Osteocyte (in vitro differentiated cells): ENCODE data around the gene RNF135. TPM values are rescaled to one million over a fixed set of nuclear protein-coding genes. Genes with fewer than 3 reads are reported as not detected.
A peak's percentile ranks its signal among the peaks of the same experiment; 100 is the strongest.

Source experiments
- DNase-seq: peaks from one replicate; pipeline ENCODE4 v3.0.0; 2021; ENCODE audit warnings: mixed read lengths; ENCODE audit not compliant: unreplicated experiment; ENCODE audit errors: extremely low spot score
- H3K27ac Mint-ChIP-seq: one replicate; pipeline ENCODE4 v1.8.0; 2021; ENCODE audit warnings: mild to moderate bottlenecking, mixed read lengths; ENCODE audit not compliant: unreplicated experiment
- H3K27me3 Mint-ChIP-seq: one replicate; pipeline ENCODE4 v1.8.0; 2021; ENCODE audit warnings: mixed read lengths; ENCODE audit not compliant: unreplicated experiment
- H3K36me3 Mint-ChIP-seq: one replicate; pipeline ENCODE4 v1.8.0; 2021; ENCODE audit warnings: mixed read lengths; ENCODE audit not compliant: unreplicated experiment
- H3K4me1 Mint-ChIP-seq: one replicate; pipeline ENCODE4 v1.8.0; 2021; ENCODE audit warnings: mixed read lengths; ENCODE audit not compliant: unreplicated experiment
- H3K4me3 Mint-ChIP-seq: one replicate; pipeline ENCODE4 v1.8.0; 2021; ENCODE audit warnings: mild to moderate bottlenecking, moderate library complexity, mixed read lengths; ENCODE audit not compliant: unreplicated experiment
- H3K9me3 Mint-ChIP-seq: one replicate; pipeline ENCODE4 v1.8.0; 2021; ENCODE audit warnings: mixed read lengths; ENCODE audit not compliant: unreplicated experiment
- total RNA-seq: library from RNA; stranded (reverse); gene quantifications from 2 replicates; pipeline ENCODE4 v1.2.1, GENCODE V29; 2021
- TF ChIP-seq, protein P1 (sequence below): fragments of 200-600 bp; sonication (generic); IDR thresholded peaks from 2 replicates; pipeline ENCODE4 v1.5.0; 2021; ENCODE audit warnings: antibody characterized with exemption, mild to moderate bottlenecking, moderate library complexity

Gene RNF135
- total RNA-seq, 1 donor from 2014 or later: 16.1 TPM

DNA sequence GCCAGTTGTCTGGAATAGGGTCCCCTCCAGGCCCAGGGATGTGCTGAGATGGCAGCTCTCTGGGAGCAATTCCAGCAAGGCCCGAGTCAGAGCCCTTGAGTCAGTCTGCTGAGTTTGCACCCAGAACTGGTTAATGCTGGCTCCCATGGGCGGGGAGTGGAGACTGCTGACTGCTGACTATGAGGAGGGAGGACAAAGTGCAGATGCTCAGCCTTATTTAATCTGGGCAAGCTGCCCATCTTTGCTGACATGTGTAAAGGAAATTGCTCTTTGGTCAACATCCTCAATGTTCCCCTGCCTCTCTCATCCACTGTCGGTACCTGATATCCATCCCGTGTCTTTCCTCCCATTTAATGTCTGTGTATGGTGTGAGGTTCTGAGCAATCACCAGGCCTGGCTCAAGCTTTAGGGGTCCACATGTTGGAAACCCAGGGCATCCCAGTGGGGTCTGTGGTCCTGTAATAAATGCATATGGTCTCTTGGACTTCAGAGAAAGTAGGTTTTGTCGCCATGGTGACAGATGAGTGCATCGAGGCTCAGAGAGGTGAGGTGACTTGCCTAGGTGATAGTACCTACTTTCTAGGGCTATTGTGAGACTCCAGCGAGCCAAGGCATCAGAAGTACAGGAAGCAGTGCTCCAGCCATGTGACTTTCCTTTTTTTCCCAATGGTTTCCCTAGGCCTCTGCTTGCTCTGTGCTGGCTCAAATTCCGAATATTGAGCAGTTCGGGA is 20.0 kb upstream of the RNF135 start:
- DNase-seq: no peak
- peaks cover 5% of the 10 kb centered on the region for H3K4me1 Mint-ChIP-seq
- H3K27ac Mint-ChIP-seq: no peak overlapping the region
- TF ChIP-seq, protein P1, sequence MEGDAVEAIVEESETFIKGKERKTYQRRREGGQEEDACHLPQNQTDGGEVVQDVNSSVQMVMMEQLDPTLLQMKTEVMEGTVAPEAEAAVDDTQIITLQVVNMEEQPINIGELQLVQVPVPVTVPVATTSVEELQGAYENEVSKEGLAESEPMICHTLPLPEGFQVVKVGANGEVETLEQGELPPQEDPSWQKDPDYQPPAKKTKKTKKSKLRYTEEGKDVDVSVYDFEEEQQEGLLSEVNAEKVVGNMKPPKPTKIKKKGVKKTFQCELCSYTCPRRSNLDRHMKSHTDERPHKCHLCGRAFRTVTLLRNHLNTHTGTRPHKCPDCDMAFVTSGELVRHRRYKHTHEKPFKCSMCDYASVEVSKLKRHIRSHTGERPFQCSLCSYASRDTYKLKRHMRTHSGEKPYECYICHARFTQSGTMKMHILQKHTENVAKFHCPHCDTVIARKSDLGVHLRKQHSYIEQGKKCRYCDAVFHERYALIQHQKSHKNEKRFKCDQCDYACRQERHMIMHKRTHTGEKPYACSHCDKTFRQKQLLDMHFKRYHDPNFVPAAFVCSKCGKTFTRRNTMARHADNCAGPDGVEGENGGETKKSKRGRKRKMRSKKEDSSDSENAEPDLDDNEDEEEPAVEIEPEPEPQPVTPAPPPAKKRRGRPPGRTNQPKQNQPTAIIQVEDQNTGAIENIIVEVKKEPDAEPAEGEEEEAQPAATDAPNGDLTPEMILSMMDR: no peak
- H3K4me3 Mint-ChIP-seq: no peak overlapping the region
- H3K9me3 Mint-ChIP-seq: no peaks in the 10 kb centered on the region
- H3K36me3 Mint-ChIP-seq: no peaks in the 10 kb centered on the region
- H3K27me3 Mint-ChIP-seq: no peaks in the 10 kb centered on the region

DNA sequence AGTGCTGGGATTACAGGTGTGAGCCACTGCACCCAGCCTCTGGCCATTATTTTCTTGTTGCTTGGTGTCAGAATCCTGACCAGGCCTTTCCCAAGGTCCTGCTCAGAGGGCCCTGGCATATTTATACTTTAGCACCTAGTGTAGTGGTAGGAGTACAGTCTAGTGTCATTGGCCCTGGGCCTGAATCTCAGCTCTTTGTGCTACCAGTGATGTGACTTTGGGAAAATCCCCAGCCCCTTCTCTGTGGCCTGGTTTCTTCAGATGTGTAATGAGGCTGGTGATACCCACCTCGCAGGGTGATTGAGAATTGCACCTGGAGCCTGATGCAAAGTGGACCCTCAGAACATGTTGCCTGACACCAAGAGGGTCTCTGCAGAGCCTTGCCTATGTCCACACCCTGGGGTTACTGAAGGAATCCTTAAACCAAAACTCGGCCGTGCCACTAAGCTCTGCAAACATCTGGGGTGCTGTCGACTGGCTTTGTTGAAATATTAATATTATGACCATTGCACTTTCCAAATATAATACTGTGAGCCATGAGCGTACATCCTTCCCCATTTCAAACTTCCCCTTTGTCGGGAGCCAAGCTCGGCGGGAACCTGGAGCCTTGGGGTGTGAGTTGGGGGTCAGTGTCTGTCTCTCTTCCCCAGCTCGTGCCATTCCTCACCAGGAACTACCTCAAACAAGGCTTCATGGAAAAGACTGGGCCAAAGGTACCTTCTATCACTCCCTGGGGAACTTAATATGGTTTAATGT is 18.0 kb upstream of the RNF135 start:
- H3K27me3 Mint-ChIP-seq: no peaks in the 10 kb centered on the region
- H3K27ac Mint-ChIP-seq: no peak overlapping the region
- H3K36me3 Mint-ChIP-seq: no peaks in the 10 kb centered on the region
- DNase-seq: no peak
- no peak overlapping the region for H3K4me3 Mint-ChIP-seq
- TF ChIP-seq, protein P1: no peak
- no peaks in the 10 kb centered on the region for H3K9me3 Mint-ChIP-seq
- H3K4me1 Mint-ChIP-seq: peaks cover 21% of the 10 kb centered on the region

DNA sequence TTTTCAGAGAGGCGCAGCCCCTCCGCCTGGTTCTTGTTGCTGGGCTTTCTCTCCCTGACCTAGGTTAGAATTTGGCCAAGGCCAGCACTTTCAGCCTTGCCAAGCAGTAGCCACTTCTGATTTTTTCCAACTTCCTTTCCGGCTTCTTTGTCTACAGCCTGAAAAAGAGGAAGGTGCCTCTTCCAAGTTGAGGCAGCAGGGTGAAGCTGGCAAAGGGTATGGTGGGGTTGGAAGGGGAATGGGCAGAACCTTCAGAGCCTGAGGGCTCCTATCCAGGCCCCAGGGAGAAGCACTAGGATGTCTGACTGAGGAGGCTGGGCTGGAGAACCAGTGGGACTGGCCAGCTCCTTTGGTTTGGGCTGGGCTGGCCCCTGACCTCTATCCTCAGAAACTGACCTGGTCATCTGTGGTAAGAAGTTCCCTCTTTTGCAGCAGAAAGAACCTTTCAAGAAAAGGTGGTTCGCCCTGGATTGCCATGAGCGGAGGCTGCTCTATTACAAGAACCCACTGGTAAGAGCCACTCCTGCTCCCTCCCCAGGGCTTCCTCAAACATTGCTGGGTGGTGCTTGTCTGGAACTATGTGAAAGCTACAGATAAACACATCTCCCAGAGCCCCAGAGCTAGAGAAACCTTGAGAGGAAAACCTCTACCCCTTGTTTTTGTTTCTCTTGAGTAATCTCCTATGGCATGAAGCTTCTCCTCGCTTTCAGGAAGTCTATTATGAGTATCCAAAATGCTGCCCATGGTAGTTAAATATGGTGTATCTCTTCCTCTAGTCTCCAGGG is 16.6 kb upstream of the RNF135 start:
- Mint-ChIP-seq H3K27ac (peak overlapping the region; percentile 3), H3K36me3 (no peaks in the 10 kb centered on the region)

DNA sequence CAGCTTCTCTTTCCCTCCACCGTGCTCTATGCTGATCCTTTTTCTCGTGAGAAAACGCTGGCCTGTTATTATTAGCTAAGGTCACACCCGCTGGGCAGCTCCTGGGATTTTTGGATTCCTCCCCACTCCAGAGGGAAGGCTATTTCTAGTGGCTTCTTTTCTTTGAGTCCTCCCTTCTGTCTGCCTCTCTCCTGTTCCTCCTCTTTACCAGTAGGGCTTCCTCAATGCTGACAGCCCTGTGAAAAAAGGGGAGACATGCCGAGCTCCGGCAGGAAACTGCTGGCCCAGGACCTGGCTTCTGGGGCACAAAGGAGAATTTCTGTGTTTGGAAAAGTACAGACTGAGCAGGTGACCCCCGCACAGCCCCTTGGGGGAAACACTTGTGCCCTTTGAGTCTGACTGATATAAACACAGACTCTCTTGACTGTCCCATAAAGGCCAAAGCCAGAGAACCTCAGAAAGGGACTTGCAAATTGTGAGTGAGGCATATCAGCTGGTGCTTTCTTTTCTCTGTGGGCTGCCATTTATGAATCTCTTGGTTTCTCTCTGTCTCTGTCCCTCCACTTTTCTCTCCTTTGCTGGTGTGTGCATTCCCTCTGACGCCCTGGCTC is 14.0 kb upstream of the RNF135 start:
- Mint-ChIP-seq H3K27me3 (no peaks in the 10 kb centered on the region), H3K36me3 (no peaks in the 10 kb centered on the region), H3K4me1 (peaks cover 21% of the 10 kb centered on the region), H3K4me3 (no peak overlapping the region), H3K27ac (peak overlapping the region; percentile 83), H3K9me3 (no peaks in the 10 kb centered on the region)
- TF ChIP-seq, protein P1: no peak
- no peak for DNase-seq

More for the DNA sequence above, 16.6 kb upstream of the RNF135 start:
- DNase-seq: no peak
- no peak overlapping the region for H3K4me3 Mint-ChIP-seq
- peaks cover 21% of the 10 kb centered on the region for H3K4me1 Mint-ChIP-seq
- TF ChIP-seq, protein P1: no peak
- H3K27me3 Mint-ChIP-seq: no peaks in the 10 kb centered on the region
- no peaks in the 10 kb centered on the region for H3K9me3 Mint-ChIP-seq
